CD14-positive monocyte (primary cell): ENCODE measurements around the gene ANTXR1. TPM values are rescaled to one million over a fixed set of nuclear protein-coding genes. Genes with fewer than 3 reads are reported as not detected.

Experiments used
- DNase-seq, 3 donors: peaks; one replicate each; pipeline ENCODE4 v3.0.0-alpha.2; 2011 to 2022
- H2AFZ ChIP-seq: 2 replicates; pipeline ENCODE4 v1.6.0; 2012; ENCODE audit warnings: mild to moderate bottlenecking, low read depth, low read length, inconsistent platforms; ENCODE audit not compliant: insufficient read depth, poor library complexity, severe bottlenecking
- H3K27ac ChIP-seq, 2 donors: 1 replicate in 1 of 2; 2 replicates in 1 of 2; pipeline ENCODE4 v1.5.1; 2012 to 2013; ENCODE audit warnings: low read length in 2 of 2, control low read depth in 1 of 2, inconsistent platforms in 1 of 2, low read depth in 1 of 2, mild to moderate bottlenecking in 1 of 2
- H3K27me3 ChIP-seq, 2 donors: one replicate each; pipeline versions ENCODE4 v1.6.0 to v1.6.1; 2011 to 2013; ENCODE audit warnings: low read length in 2 of 2; ENCODE audit not compliant: control insufficient read depth in 2 of 2, insufficient read depth in 2 of 2
- H3K36me3 ChIP-seq, 2 donors: replicated peaks in 1 of 2; 1 replicate in 1 of 2; 2 replicates in 1 of 2; pipeline versions ENCODE4 v1.5.1 to v1.6.1; 2012 to 2013; ENCODE audit warnings: low read length in 2 of 2, control low read depth in 1 of 2, inconsistent platforms in 1 of 2, mild to moderate bottlenecking in 1 of 2; ENCODE audit not compliant: insufficient read depth in 2 of 2, control insufficient read depth in 1 of 2
- H3K4me1 ChIP-seq, 2 donors: 1 replicate in 1 of 2; 2 replicates in 1 of 2; pipeline versions ENCODE4 v1.5.1 to v1.6.1; 2012 to 2013; ENCODE audit warnings: low read length in 2 of 2, control low read depth in 1 of 2, inconsistent platforms in 1 of 2, mild to moderate bottlenecking in 1 of 2, moderate library complexity in 1 of 2; ENCODE audit not compliant: insufficient read depth in 2 of 2, control insufficient read depth in 1 of 2
- H3K4me2 ChIP-seq: replicated peaks from 2 replicates; pipeline ENCODE3; 2012; ENCODE audit warnings: low read length, moderate library complexity, mild to moderate bottlenecking; ENCODE audit not compliant: poor library complexity, severe bottlenecking; ENCODE audit errors: extremely low read depth
- H3K4me3 ChIP-seq, 3 experiments: fragments of 200-600 bp in 1 of 3; sonication (generic) in 1 of 3; replicated peaks in 1 of 3; 1 replicate in 2 of 3; 2 replicates in 1 of 3; pipeline ENCODE4 v1.5.1; 2011 to 2013; ENCODE audit warnings: low read length in 3 of 3, mild to moderate bottlenecking in 3 of 3, control low read depth in 2 of 3, low read depth in 2 of 3, inconsistent platforms in 1 of 3, moderate library complexity in 1 of 3
- H3K79me2 ChIP-seq: 2 replicates; pipeline ENCODE4 v1.6.0; 2012; ENCODE audit warnings: mild to moderate bottlenecking, control low read depth, inconsistent platforms, low read length, moderate library complexity; ENCODE audit not compliant: insufficient read depth
- H3K9ac ChIP-seq: 2 replicates; pipeline ENCODE4 v1.6.0; 2017; ENCODE audit warnings: low read length, mild to moderate bottlenecking; ENCODE audit not compliant: insufficient read depth, poor library complexity, severe bottlenecking
- H3K9me3 ChIP-seq, 2 donors: replicated peaks in 1 of 2; 1 replicate in 1 of 2; 2 replicates in 1 of 2; pipeline versions ENCODE4 v1.5.1 to v1.6.1; 2012 to 2013; ENCODE audit warnings: low read length in 2 of 2, control low read depth in 1 of 2; ENCODE audit not compliant: control insufficient read depth in 1 of 2, insufficient read depth in 1 of 2
- H4K20me1 ChIP-seq: 2 replicates; pipeline ENCODE4 v1.6.0; 2012; ENCODE audit warnings: mild to moderate bottlenecking, low read length, control low read depth, moderate library complexity; ENCODE audit not compliant: insufficient read depth
- H3K27ac Mint-ChIP-seq, 7 donors: one replicate each; pipeline ENCODE4 v1.8.0; 2020; ENCODE audit warnings: mild to moderate bottlenecking in 7 of 7, mixed read lengths in 7 of 7, moderate library complexity in 6 of 7, inconsistent platforms in 2 of 7
- H3K27me3 Mint-ChIP-seq, 3 donors: one replicate each; pipeline ENCODE4 v1.8.0; 2021 to 2022; ENCODE audit warnings: low read depth in 3 of 3, mild to moderate bottlenecking in 3 of 3, mixed read lengths in 3 of 3, moderate library complexity in 3 of 3, inconsistent platforms in 1 of 3
- H3K36me3 Mint-ChIP-seq, 2 donors: one replicate each; pipeline ENCODE4 v1.8.0; 2020; ENCODE audit warnings: mixed read lengths in 2 of 2, inconsistent platforms in 1 of 2, mild to moderate bottlenecking in 1 of 2
- H3K4me1 Mint-ChIP-seq: one replicate; pipeline ENCODE4 v1.8.0; 2020; ENCODE audit warnings: mild to moderate bottlenecking, mixed read lengths
- H3K4me3 Mint-ChIP-seq, 2 donors: one replicate each; pipeline ENCODE4 v1.8.0; 2020; ENCODE audit warnings: mild to moderate bottlenecking in 2 of 2, mixed read lengths in 2 of 2, moderate library complexity in 1 of 2
- H3K9me3 Mint-ChIP-seq, 7 donors: one replicate each; pipeline ENCODE4 v1.8.0; 2020 to 2022; ENCODE audit warnings: mixed read lengths in 7 of 7, mild to moderate bottlenecking in 6 of 7, moderate library complexity in 6 of 7, inconsistent platforms in 2 of 7
- WGBS: methylation state at CpG from one replicate; pipeline ENCODE4 v1.1.5; 2013; ENCODE audit warnings: missing lambda C conversion rate; ENCODE audit not compliant: insufficient coverage; 5-methylcytosine and 5-hydroxymethylcytosine counted together
- intact Hi-C, 2 donors: fragments of 100-400 bp; cut with micrococcal nuclease; formaldehyde crosslinking; loops; one replicate each; pipeline versions ENCODE4 v1.15.0 to v1.15.1; 2023
- polyA plus RNA-seq, 3 donors: library from polyadenylated mRNA; depleted of rRNA in 1 of 3; unstranded in 2 of 3; stranded (reverse) in 1 of 3; fragments of 300-500 nt in 2 of 3; fragments of >200 nt in 1 of 3; fragmentation: Illumina TruSeq in 2 of 3; gene quantifications; 1 replicate in 2 of 3; 2 replicates in 1 of 3; pipeline ENCODE4 v1.2.3, GENCODE V29; 2012 to 2021
- TF ChIP-seq, protein P1 (sequence below): fragments of 200-600 bp; IDR thresholded peaks from one replicate; pipeline ENCODE4 v1.8.0; 2022; ENCODE audit warnings: antibody characterized with exemption, mild to moderate bottlenecking

ANTXR1 gene
- polyA plus RNA-seq, 3 donors: not detected

GRCh38 chr2:68968221-68968620 is 44.8 kb upstream of the ANTXR1 start:
- Histone ChIP-seq H3K9ac (no peak overlapping the region), H3K4me1 (no peaks in the 10 kb centered on the region), H3K79me2 (no peaks in the 10 kb centered on the region), H3K27me3 (no peaks in the 10 kb centered on the region), H4K20me1 (no peaks in the 10 kb centered on the region), H3K4me3 (no peak overlapping the region), H3K27ac (no peak overlapping the region), H3K9me3 (no peaks in the 10 kb centered on the region), H3K36me3 (no peaks in the 10 kb centered on the region), H2AFZ (no peak overlapping the region), H3K4me2 (no peak overlapping the region)
- peaks cover 6% of the 10 kb centered on the region for H3K4me1 Mint-ChIP-seq
- H3K36me3 Mint-ChIP-seq: no peaks in the 10 kb centered on the region
- peaks cover 0 to 3% (median 0%) of the 10 kb centered on the region in 3 donors for H3K27me3 Mint-ChIP-seq
- DNase-seq: no peak
- no peak overlapping the region for H3K27ac Mint-ChIP-seq
- H3K9me3 Mint-ChIP-seq: peaks cover 0 to 5% (median 4%) of the 10 kb centered on the region in 7 donors
- intact Hi-C loops: no loop called here
- TF ChIP-seq, protein P1, sequence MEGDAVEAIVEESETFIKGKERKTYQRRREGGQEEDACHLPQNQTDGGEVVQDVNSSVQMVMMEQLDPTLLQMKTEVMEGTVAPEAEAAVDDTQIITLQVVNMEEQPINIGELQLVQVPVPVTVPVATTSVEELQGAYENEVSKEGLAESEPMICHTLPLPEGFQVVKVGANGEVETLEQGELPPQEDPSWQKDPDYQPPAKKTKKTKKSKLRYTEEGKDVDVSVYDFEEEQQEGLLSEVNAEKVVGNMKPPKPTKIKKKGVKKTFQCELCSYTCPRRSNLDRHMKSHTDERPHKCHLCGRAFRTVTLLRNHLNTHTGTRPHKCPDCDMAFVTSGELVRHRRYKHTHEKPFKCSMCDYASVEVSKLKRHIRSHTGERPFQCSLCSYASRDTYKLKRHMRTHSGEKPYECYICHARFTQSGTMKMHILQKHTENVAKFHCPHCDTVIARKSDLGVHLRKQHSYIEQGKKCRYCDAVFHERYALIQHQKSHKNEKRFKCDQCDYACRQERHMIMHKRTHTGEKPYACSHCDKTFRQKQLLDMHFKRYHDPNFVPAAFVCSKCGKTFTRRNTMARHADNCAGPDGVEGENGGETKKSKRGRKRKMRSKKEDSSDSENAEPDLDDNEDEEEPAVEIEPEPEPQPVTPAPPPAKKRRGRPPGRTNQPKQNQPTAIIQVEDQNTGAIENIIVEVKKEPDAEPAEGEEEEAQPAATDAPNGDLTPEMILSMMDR: no peak
- WGBS: no CpG with 5 or more reads among the region's 1 CpG
- H3K4me3 Mint-ChIP-seq: no peak overlapping the region

GRCh38 chr2:68969736-68970490 is 43.1 kb upstream of the ANTXR1 start:
- Histone ChIP-seq H3K9me3 (no peaks in the 10 kb centered on the region), H3K4me2 (no peak overlapping the region), H3K79me2 (no peaks in the 10 kb centered on the region), H3K4me1 (no peaks in the 10 kb centered on the region), H3K36me3 (no peaks in the 10 kb centered on the region), H3K27ac (no peak overlapping the region), H3K9ac (no peak overlapping the region), H4K20me1 (no peaks in the 10 kb centered on the region), H3K4me3 (no peak overlapping the region), H3K27me3 (no peaks in the 10 kb centered on the region), H2AFZ (no peak overlapping the region)
- Mint-ChIP-seq H3K27me3 (peaks cover 0 to 2% (median 1%) of the 10 kb centered on the region in 3 donors), H3K4me1 (peaks cover 6% of the 10 kb centered on the region), H3K27ac (no peak overlapping the region), H3K4me3 (no peak overlapping the region), H3K36me3 (no peaks in the 10 kb centered on the region), H3K9me3 (peaks cover 0 to 5% (median 4%) of the 10 kb centered on the region in 7 donors)
- DNase-seq: no peak
- intact Hi-C loops: no loop called here
- TF ChIP-seq, protein P1: no peak
- WGBS: 98% methylated on average over 6 of the region's 8 CpGs
